H9 (cell line): Measurements from ENCODE around the gene FN1. TPM values are rescaled to one million over a fixed set of nuclear protein-coding genes. Genes with fewer than 3 reads are reported as not detected.

Source experiments
- DNase-seq: peaks from one replicate; pipeline ENCODE4 v3.0.0-alpha.2; 2017
- H2AFZ ChIP-seq: one replicate; pipeline ENCODE4 v1.6.1; 2013; ENCODE audit warnings: mild to moderate bottlenecking, low read length, control low read depth, moderate library complexity
- H2AK5ac ChIP-seq: 2 replicates; pipeline ENCODE4 v1.6.1; 2013; ENCODE audit warnings: low read length, control low read depth, mixed read lengths; ENCODE audit not compliant: insufficient read length
- H2BK120ac ChIP-seq: one replicate; pipeline ENCODE4 v1.6.1; 2013; ENCODE audit warnings: low read depth, mild to moderate bottlenecking, low read length, control low read depth, inconsistent platforms; ENCODE audit not compliant: poor library complexity, severe bottlenecking
- H2BK12ac ChIP-seq: 2 replicates; pipeline ENCODE4 v1.6.1; 2013; ENCODE audit warnings: low read length, control low read depth, mixed read lengths, low read depth; ENCODE audit not compliant: insufficient read length
- H2BK15ac ChIP-seq: 2 replicates; pipeline ENCODE4 v1.6.1; 2013; ENCODE audit warnings: low read depth, low read length, control low read depth
- H2BK20ac ChIP-seq: one replicate; pipeline ENCODE4 v1.6.1; 2013; ENCODE audit warnings: low read depth, mild to moderate bottlenecking, low read length, control low read depth, inconsistent platforms; ENCODE audit not compliant: poor library complexity, severe bottlenecking
- H2BK5ac ChIP-seq: 2 replicates; pipeline ENCODE4 v1.6.1; 2013; ENCODE audit warnings: low read length, control low read depth, mixed read lengths; ENCODE audit not compliant: insufficient read length
- H3K14ac ChIP-seq: 2 replicates; pipeline ENCODE4 v1.6.1; 2013; ENCODE audit warnings: low read length, control low read depth; ENCODE audit not compliant: insufficient read depth
- H3K18ac ChIP-seq: 2 replicates; pipeline ENCODE4 v1.6.1; 2013; ENCODE audit warnings: low read depth, mild to moderate bottlenecking, mixed read lengths, low read length, control low read depth; ENCODE audit not compliant: insufficient read length
- H3K23ac ChIP-seq: 2 replicates; pipeline ENCODE4 v1.6.1; 2013; ENCODE audit warnings: low read length, control low read depth, mixed read lengths, low read depth; ENCODE audit not compliant: insufficient read length
- H3K23me2 ChIP-seq: 2 replicates; pipeline ENCODE4 v1.6.1; 2013; ENCODE audit warnings: low read depth, mild to moderate bottlenecking, mixed read lengths, low read length, control low read depth; ENCODE audit not compliant: insufficient read length, poor library complexity, severe bottlenecking
- H3K27ac ChIP-seq: 2 replicates; pipeline ENCODE4 v1.5.1; 2013; ENCODE audit warnings: low read length, control low read depth, mixed read lengths, low read depth; ENCODE audit not compliant: insufficient read length
- H3K27me3 ChIP-seq: 2 replicates; pipeline ENCODE4 v1.6.1; 2013; ENCODE audit warnings: low read length, control low read depth, inconsistent platforms; ENCODE audit not compliant: insufficient read depth
- H3K4ac ChIP-seq: 2 replicates; pipeline ENCODE4 v1.6.1; 2013; ENCODE audit warnings: low read depth, mild to moderate bottlenecking, control low read depth, inconsistent platforms, low read length, moderate library complexity
- H3K4me1 ChIP-seq: 2 replicates; pipeline ENCODE4 v1.6.1; 2013; ENCODE audit warnings: low read length, control low read depth, inconsistent platforms; ENCODE audit not compliant: insufficient read depth
- H3K4me2 ChIP-seq: 2 replicates; pipeline ENCODE4 v1.6.1; 2013; ENCODE audit warnings: low read length, control low read depth, mixed read lengths; ENCODE audit not compliant: insufficient read length, insufficient read depth
- H3K56ac ChIP-seq: 2 replicates; pipeline ENCODE4 v1.6.1; 2013; ENCODE audit warnings: low read depth, mild to moderate bottlenecking, mixed read lengths, low read length, control low read depth; ENCODE audit not compliant: insufficient read length
- H3K79me1 ChIP-seq: 2 replicates; pipeline ENCODE4 v1.6.1; 2013; ENCODE audit warnings: low read depth, mild to moderate bottlenecking, moderate library complexity, low read length, control low read depth, inconsistent platforms; ENCODE audit not compliant: insufficient read depth, poor library complexity, severe bottlenecking
- H3K79me2 ChIP-seq: 2 replicates; pipeline ENCODE4 v1.6.1; 2013; ENCODE audit warnings: low read length, control low read depth, inconsistent platforms; ENCODE audit not compliant: insufficient read depth
- H3K9ac ChIP-seq: 2 replicates; pipeline ENCODE4 v1.6.1; 2013; ENCODE audit warnings: low read length, control low read depth, mixed read lengths; ENCODE audit not compliant: insufficient read length; ENCODE audit errors: extremely low read depth
- H3K9me3 ChIP-seq: one replicate; pipeline ENCODE4 v1.6.1; 2013; ENCODE audit warnings: low read depth, low read length, inconsistent platforms; ENCODE audit not compliant: control insufficient read depth
- H3T11ph ChIP-seq: one replicate; pipeline ENCODE4 v1.6.1; 2013; ENCODE audit warnings: mild to moderate bottlenecking, low read length, control low read depth, inconsistent platforms
- H4K20me1 ChIP-seq: one replicate; pipeline ENCODE4 v1.6.1; 2013; ENCODE audit not compliant: control insufficient read depth, insufficient read length, insufficient read depth
- H4K5ac ChIP-seq: 2 replicates; pipeline ENCODE4 v1.6.1; 2013; ENCODE audit warnings: low read depth, mild to moderate bottlenecking, mixed read lengths, low read length, control low read depth; ENCODE audit not compliant: insufficient read length
- H4K8ac ChIP-seq: replicated peaks from 2 replicates; pipeline ENCODE4 v1.6.1; 2013; ENCODE audit warnings: low read length, control low read depth, mixed read lengths, low read depth; ENCODE audit not compliant: insufficient read length
- H4K91ac ChIP-seq: 2 replicates; pipeline ENCODE4 v1.6.1; 2013; ENCODE audit warnings: low read depth, mild to moderate bottlenecking, moderate library complexity, mixed read lengths, low read length, control low read depth; ENCODE audit not compliant: insufficient read length
- H3K27ac Mint-ChIP-seq, 3 experiments: 2 replicates in 2 of 3; 3 replicates in 1 of 3; pipeline ENCODE4 v1.8.0; 2020 to 2021; ENCODE audit warnings: mixed read lengths in 3 of 3, mild to moderate bottlenecking in 1 of 3, moderate library complexity in 1 of 3
- H3K27me3 Mint-ChIP-seq: 2 replicates; pipeline ENCODE4 v1.8.0; 2021; ENCODE audit warnings: low read depth, mild to moderate bottlenecking, moderate library complexity, mixed read lengths
- H3K36me3 Mint-ChIP-seq, 3 experiments: 2 replicates in 2 of 3; 3 replicates in 1 of 3; pipeline ENCODE4 v1.8.0; 2020 to 2021; ENCODE audit warnings: low read depth in 3 of 3, mixed read lengths in 3 of 3; ENCODE audit not compliant: insufficient read depth in 1 of 3
- H3K4me1 Mint-ChIP-seq, 2 experiments: 2 replicates each; pipeline ENCODE4 v1.8.0; 2020; ENCODE audit warnings: mixed read lengths in 2 of 2
- H3K4me3 Mint-ChIP-seq, 2 experiments: 2 replicates in 1 of 2; 3 replicates in 1 of 2; pipeline ENCODE4 v1.8.0; 2020 to 2021; ENCODE audit warnings: mild to moderate bottlenecking in 2 of 2, mixed read lengths in 2 of 2, moderate library complexity in 1 of 2
- H3K9me3 Mint-ChIP-seq, 2 experiments: 2 replicates in 1 of 2; 3 replicates in 1 of 2; pipeline ENCODE4 v1.8.0; 2020; ENCODE audit warnings: mild to moderate bottlenecking in 2 of 2, mixed read lengths in 2 of 2, moderate library complexity in 1 of 2
- WGBS: extraction: QIAGEN DNeasy Blood & Tissue Kit; methylation state at CpG from one replicate; pipeline ENCODE4 v1.1.7; 2013; ENCODE audit warnings: missing lambda C conversion rate, low lambda C conversion rate, mixed read lengths; ENCODE audit not compliant: insufficient read length; ENCODE audit errors: extremely low coverage; 5-methylcytosine and 5-hydroxymethylcytosine counted together
- total RNA-seq: library from RNA; stranded (reverse); gene quantifications from 2 replicates; pipeline ENCODE4 v1.2.1, GENCODE V29; 2021
- TF ChIP-seq, protein P1 (sequence below): fragments of 200-600 bp; sonication (generic); conservative IDR thresholded peaks from 3 replicates; pipeline ENCODE4 v1.8.0; 2021; ENCODE audit warnings: antibody characterized with exemption, mild to moderate bottlenecking

FN1 gene
- total RNA-seq, 1 experiment from 2014 or later = 56.0 TPM

DNA sequence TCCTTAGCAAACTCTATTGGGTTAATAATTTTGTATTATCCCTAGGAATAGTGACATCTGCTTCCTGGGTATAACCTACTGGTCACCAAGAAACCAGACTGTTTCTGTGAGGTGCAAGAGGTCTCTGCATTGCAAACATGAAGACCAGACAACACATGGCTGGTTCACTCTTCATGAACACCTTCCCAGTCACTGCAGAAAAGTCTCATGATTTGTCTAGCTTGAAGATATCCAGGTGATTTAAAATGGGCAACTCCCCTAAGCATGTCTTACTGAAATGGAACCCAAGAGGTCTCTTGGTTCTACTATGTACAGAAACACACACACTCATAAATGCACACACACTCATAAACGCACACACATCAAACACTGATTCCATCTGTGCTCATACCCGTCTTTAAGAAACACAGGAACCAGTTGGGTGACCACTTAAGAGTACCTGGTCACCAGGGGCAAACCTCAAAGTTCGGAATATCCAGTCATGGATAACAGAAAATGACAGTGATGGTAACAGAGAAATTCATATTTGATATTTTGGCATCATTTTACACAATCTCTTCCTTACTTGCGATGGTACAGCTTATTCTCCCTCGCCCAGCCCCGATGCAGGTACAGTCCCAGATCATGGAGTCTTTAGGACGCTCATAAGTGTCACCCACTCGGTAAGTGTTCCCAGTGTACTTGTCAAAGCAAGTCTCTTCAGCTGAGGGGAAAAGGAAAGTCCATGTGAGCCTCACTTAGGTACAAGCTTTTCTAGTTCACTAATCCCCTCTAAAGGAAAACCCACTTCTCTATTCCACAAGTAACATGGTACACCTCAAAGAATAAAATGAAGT lies 2.9 kb downstream of the FN1 start:
- Histone ChIP-seq H3K14ac (no peak overlapping the region), H3K79me2 (no peaks in the 10 kb centered on the region), H3K9me3 (no peaks in the 10 kb centered on the region), H3T11ph (no peak overlapping the region), H4K8ac (no peak overlapping the region), H3K79me1 (no peaks in the 10 kb centered on the region), H2BK12ac (no peak overlapping the region), H4K20me1 (no peaks in the 10 kb centered on the region), H3K23me2 (peaks cover 6% of the 10 kb centered on the region), H3K9ac (no peak overlapping the region), H3K4ac (no peak overlapping the region), H3K4me2 (no peak overlapping the region), H4K91ac (no peak overlapping the region), H3K56ac (no peak overlapping the region), H2AFZ (no peak overlapping the region), H2AK5ac (no peak overlapping the region), H3K27ac (no peak overlapping the region), H2BK120ac (no peak overlapping the region), H3K27me3 (no peaks in the 10 kb centered on the region), H4K5ac (no peak overlapping the region), H2BK5ac (no peak overlapping the region), H2BK15ac (no peak overlapping the region), H3K23ac (no peak overlapping the region), H2BK20ac (no peak overlapping the region), H3K18ac (no peak overlapping the region), H3K4me1 (no peaks in the 10 kb centered on the region)
- Mint-ChIP-seq H3K27ac (no peak overlapping the region), H3K4me1 (peaks cover 19 to 22% of the 10 kb centered on the region in 2 experiments), H3K4me3 (no peak overlapping the region), H3K9me3 (no peaks in the 10 kb centered on the region), H3K27me3 (peaks cover 6% of the 10 kb centered on the region), H3K36me3 (peaks cover 3 to 21% (median 7%) of the 10 kb centered on the region in 3 experiments)
- WGBS = no CpG with 5 or more reads among the region's 8 CpGs
- DNase-seq = no peak
- TF ChIP-seq, protein P1, sequence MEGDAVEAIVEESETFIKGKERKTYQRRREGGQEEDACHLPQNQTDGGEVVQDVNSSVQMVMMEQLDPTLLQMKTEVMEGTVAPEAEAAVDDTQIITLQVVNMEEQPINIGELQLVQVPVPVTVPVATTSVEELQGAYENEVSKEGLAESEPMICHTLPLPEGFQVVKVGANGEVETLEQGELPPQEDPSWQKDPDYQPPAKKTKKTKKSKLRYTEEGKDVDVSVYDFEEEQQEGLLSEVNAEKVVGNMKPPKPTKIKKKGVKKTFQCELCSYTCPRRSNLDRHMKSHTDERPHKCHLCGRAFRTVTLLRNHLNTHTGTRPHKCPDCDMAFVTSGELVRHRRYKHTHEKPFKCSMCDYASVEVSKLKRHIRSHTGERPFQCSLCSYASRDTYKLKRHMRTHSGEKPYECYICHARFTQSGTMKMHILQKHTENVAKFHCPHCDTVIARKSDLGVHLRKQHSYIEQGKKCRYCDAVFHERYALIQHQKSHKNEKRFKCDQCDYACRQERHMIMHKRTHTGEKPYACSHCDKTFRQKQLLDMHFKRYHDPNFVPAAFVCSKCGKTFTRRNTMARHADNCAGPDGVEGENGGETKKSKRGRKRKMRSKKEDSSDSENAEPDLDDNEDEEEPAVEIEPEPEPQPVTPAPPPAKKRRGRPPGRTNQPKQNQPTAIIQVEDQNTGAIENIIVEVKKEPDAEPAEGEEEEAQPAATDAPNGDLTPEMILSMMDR = no peak
